ENCODE data around the gene CHST15. TPM values are rescaled to one million over a fixed set of nuclear protein-coding genes. Genes with fewer than 3 reads are reported as not detected.

Gene CHST15
- total and polyA plus RNA-seq, 2 donors from 2014 or later, result 2.8 to 39.7 TPM

DNA sequence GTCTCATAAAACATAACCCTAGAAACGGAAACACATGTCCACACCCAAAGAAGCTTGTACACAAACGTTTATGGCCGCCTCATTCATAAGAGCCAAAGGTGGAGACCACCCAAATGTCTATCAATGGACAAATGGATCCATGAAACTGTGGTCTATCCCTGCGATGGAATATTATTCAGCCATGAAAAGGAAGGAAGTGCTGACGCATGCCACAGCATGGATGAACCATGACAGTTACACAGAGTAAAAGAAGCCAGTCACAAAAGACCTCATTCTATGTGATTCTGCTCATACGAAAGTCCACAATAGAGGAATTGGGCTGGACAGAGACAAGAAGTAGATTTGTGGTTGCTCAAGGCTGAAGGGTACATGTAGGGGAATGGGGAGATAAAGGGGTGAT, 10.8 kb downstream of the CHST15 start:
- Histone ChIP-seq H3K4me3 (ENCODE audit: low read length in 3 of 3) (no peak overlapping the region), H3K27me3 (ENCODE audit: control insufficient read depth, insufficient read depth, low read length) (no peaks in the 10 kb centered on the region), H3K36me3 (ENCODE audit: control insufficient read depth in 2 of 3, insufficient read depth in 3 of 3, low read length in 3 of 3) (no peaks in the 10 kb centered on the region), H3K4me1 (ENCODE audit: control insufficient read depth in 2 of 3, insufficient read depth in 2 of 3, low read depth in 1 of 3, low read length in 3 of 3) (peaks cover 0 to 2% (median 0%) of the 10 kb centered on the region in 3 donors), H3K27ac (ENCODE audit: low read depth in 2 of 2, low read length in 2 of 2) (no peak overlapping the region), H3K9ac (ENCODE audit: low read length in 3 of 3) (no peak overlapping the region), H3K9me3 (ENCODE audit: control insufficient read depth in 2 of 3, insufficient read depth in 1 of 3, low read length in 3 of 3) (no peaks in the 10 kb centered on the region)
- intact Hi-C loops (cut with DNase I), result no loop called here
- no peak for DNase-seq
- TF ChIP-seq, protein P1, sequence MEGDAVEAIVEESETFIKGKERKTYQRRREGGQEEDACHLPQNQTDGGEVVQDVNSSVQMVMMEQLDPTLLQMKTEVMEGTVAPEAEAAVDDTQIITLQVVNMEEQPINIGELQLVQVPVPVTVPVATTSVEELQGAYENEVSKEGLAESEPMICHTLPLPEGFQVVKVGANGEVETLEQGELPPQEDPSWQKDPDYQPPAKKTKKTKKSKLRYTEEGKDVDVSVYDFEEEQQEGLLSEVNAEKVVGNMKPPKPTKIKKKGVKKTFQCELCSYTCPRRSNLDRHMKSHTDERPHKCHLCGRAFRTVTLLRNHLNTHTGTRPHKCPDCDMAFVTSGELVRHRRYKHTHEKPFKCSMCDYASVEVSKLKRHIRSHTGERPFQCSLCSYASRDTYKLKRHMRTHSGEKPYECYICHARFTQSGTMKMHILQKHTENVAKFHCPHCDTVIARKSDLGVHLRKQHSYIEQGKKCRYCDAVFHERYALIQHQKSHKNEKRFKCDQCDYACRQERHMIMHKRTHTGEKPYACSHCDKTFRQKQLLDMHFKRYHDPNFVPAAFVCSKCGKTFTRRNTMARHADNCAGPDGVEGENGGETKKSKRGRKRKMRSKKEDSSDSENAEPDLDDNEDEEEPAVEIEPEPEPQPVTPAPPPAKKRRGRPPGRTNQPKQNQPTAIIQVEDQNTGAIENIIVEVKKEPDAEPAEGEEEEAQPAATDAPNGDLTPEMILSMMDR (IDR thresholded peaks at IDR 0.05; ENCODE audit: borderline replicate concordance, extremely low read depth, insufficient read depth), result no peak
- no peak for FAIRE-seq

DNA sequence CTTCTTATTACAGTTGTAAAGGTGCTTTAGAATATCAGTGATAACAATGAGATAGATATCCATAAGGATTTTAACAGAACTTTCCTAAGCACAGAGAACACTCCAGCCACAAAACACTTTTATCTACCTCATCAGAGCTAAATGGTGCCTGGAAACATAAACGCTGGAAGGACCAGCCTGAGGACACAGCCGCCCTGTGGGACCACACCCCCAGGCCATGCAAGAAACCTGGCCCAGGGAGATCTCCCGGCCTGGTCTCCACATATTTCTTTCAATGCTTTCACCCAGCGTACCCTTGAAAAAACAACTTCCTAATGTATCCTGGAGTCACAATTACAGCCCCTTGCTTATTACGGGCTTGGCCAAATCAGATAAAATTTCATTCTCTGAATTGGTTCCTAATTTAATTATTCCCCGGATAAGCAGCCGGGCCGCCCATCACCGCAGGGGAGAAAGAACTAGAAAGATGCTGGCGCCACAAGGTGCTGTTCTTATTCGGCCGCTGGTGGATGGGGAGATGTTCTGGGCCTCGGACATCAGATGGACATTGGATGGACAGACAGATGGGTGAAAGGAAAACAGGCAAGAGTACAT, 11.8 kb downstream of the CHST15 start:
- Histone ChIP-seq H3K27ac (ENCODE audit: low read depth in 2 of 2, low read length in 2 of 2) (peak overlapping the region in 1 of 2 donors; percentile 14), H3K9ac (ENCODE audit: low read length in 3 of 3) (no peak overlapping the region), H3K4me1 (ENCODE audit: control insufficient read depth in 2 of 3, insufficient read depth in 2 of 3, low read depth in 1 of 3, low read length in 3 of 3) (peaks cover 0 to 3% (median 2%) of the 10 kb centered on the region in 3 donors), H3K36me3 (ENCODE audit: control insufficient read depth in 2 of 3, insufficient read depth in 3 of 3, low read length in 3 of 3) (no peaks in the 10 kb centered on the region), H3K4me3 (ENCODE audit: low read length in 3 of 3) (no peak overlapping the region), H3K27me3 (ENCODE audit: control insufficient read depth, insufficient read depth, low read length) (no peaks in the 10 kb centered on the region), H3K9me3 (ENCODE audit: control insufficient read depth in 2 of 3, insufficient read depth in 1 of 3, low read length in 3 of 3) (no peaks in the 10 kb centered on the region)
- TF ChIP-seq, protein P1 (IDR thresholded peaks at IDR 0.05; ENCODE audit: borderline replicate concordance, extremely low read depth, insufficient read depth), result no peak
- intact Hi-C loops (cut with DNase I), result no loop called here
- no peak for DNase-seq
- no peak for FAIRE-seq

DNA sequence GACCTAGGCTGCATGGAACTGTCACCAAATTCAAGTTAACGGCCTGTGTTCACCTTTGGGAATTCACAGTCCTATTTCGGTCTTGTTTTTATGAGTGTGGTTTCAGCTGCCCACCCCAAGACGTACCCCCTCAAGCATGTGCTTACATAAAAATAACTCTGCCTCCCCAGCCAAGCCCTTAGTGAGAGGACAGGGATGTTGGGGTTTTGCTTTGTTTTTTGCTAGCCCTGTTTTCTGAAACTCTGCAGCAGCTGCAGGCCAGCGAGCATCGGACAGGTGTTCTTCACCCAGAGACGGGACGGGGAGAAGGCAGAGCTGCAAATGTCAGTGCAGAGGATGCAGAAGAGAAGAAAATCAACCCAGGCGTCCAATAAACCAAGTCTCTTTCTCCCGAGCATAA, 13.5 kb downstream of the CHST15 start:
- no peak overlapping the region for H3K4me3 ChIP-seq (ENCODE audit: low read length in 3 of 3)
- intact Hi-C loops (cut with DNase I), result no loop called here
- no peaks in the 10 kb centered on the region for H3K36me3 ChIP-seq (ENCODE audit: control insufficient read depth in 2 of 3, insufficient read depth in 3 of 3, low read length in 3 of 3)
- DNase-seq (no peak), FAIRE-seq (no peak)
- TF ChIP-seq, protein P1 (IDR thresholded peaks at IDR 0.05; ENCODE audit: borderline replicate concordance, extremely low read depth, insufficient read depth), result no peak
- no peak overlapping the region for H3K27ac ChIP-seq (ENCODE audit: low read depth in 2 of 2, low read length in 2 of 2)
- H3K9me3 ChIP-seq (ENCODE audit: control insufficient read depth in 2 of 3, insufficient read depth in 1 of 3, low read length in 3 of 3), result no peaks in the 10 kb centered on the region
- no peaks in the 10 kb centered on the region for H3K27me3 ChIP-seq (ENCODE audit: control insufficient read depth, insufficient read depth, low read length)
- H3K4me1 ChIP-seq (ENCODE audit: control insufficient read depth in 2 of 3, insufficient read depth in 2 of 3, low read depth in 1 of 3, low read length in 3 of 3), result peaks cover 3 to 9% (median 5%) of the 10 kb centered on the region in 3 donors
- H3K9ac ChIP-seq (ENCODE audit: low read length in 3 of 3), result no peak overlapping the region

DNA sequence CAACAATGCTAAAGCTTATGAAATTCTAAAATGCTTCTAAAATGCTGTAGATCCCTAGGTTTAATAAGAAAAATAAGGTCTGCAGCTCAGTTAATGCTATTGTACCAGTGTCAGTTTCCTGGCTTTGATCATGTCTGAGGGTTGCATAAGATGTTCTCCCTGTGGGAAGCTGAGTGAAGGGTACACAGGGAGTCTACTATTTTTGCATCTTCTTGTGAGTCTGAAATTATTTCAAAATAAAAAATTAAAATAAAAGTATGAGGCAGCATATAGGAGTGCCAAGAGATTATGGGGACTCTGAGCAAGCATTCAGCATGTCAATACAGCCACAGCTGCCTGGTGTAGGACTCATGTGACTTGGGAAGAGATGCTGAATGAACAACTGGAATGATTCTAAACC, 14.7 kb downstream of the CHST15 start:
- H3K9me3 ChIP-seq (ENCODE audit: control insufficient read depth in 2 of 3, insufficient read depth in 1 of 3, low read length in 3 of 3), result no peaks in the 10 kb centered on the region
- TF ChIP-seq, protein P1 (IDR thresholded peaks at IDR 0.05; ENCODE audit: borderline replicate concordance, extremely low read depth, insufficient read depth), result no peak
- intact Hi-C loops (cut with DNase I), result no loop called here
- peaks cover 3 to 12% (median 5%) of the 10 kb centered on the region in 3 donors for H3K4me1 ChIP-seq (ENCODE audit: control insufficient read depth in 2 of 3, insufficient read depth in 2 of 3, low read depth in 1 of 3, low read length in 3 of 3)
- no peak overlapping the region for H3K9ac ChIP-seq (ENCODE audit: low read length in 3 of 3)
- no peaks in the 10 kb centered on the region for H3K36me3 ChIP-seq (ENCODE audit: control insufficient read depth in 2 of 3, insufficient read depth in 3 of 3, low read length in 3 of 3)
- H3K4me3 ChIP-seq (ENCODE audit: low read length in 3 of 3), result no peak overlapping the region
- FAIRE-seq, result no peak
- H3K27me3 ChIP-seq (ENCODE audit: control insufficient read depth, insufficient read depth, low read length), result no peaks in the 10 kb centered on the region
- H3K27ac ChIP-seq (ENCODE audit: low read depth in 2 of 2, low read length in 2 of 2), result no peak overlapping the region
- DNase-seq, result no peak
